Measurements from ENCODE around the gene PPM1L.
"Not testable (repeated sequence)": the region's sequence is repeated elsewhere in the genome, so short reads cannot be mapped to it uniquely, and the experiment has no call there.

PPM1L gene

DNA sequence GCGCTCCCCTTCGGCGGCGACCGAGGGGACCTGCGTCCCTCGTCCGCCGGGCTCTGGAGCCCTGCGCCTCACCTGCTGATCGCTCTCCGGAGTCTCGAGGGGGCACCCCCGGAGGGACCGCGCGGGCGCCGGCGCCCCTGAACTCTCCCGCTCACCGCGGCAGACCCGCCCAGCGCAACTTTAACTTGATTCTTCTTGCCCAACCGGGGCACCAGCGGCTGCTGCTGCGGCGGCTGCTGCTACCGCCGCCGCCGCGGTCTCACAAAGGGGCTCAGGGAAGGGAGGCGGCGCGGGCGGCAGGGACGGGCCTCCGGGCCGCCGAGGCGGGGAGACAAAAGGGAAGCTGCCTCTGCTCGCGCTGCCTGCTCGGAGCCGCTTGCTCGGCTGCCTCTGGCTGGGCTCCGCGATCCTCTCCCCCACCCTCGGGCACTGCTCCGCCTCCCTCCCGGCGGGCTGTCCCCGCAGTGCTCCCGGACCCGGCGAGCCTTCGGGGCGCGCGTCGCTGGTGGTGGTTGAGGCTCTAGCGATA, at the start of gene PPM1L:
TSS of gene PPM1L (plus strand) at position 456 of the 529 bp plus-strand sequence.
- DNase-seq = peak; percentile 53

GRCh38 chr3:160707187-160707794, 48.7 kb upstream of the PPM1L start:
- no peak for DNase-seq

DNA sequence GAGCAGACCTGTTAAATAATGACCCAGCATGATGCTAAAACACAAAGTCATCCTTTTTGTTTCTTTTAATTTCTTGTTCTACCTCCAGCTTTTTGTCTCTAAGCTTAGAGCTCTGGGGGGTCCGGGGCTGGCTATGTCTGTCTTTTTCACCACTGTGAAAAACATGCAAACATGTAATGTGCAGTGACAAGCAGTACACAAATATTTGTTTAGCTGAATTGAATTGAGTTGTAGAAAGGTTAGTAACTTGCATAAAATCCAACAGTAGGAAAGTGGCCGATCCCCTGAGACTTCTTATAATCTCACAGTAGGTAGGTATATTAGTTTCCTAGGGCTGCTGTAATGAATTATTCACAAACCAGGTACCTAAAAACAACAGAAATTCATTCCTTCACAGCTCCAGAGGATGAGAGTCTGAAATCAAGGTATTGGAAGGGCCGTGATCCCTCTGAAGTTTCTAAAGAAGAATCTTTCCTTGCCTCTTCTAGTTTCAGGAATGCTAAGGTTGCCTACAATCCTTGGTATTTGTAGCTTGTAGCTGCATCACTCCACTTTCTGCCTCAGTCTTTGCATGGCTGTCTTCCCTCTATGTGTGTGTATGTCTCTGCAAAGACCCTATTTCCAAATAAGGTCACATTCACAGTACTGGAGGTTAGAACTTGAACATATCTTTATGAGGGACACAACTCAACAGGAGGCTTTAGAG, 46.4 kb upstream of the PPM1L start:
- DNase-seq = no peak

- DNase-seq = not testable (repeated sequence)
Observed at GRCh38 chr3:160713144-160713543, 42.9 kb upstream of the PPM1L start.

GRCh38 chr3:160719710-160720109, 36.3 kb upstream of the PPM1L start:
- no peak for DNase-seq

DNA sequence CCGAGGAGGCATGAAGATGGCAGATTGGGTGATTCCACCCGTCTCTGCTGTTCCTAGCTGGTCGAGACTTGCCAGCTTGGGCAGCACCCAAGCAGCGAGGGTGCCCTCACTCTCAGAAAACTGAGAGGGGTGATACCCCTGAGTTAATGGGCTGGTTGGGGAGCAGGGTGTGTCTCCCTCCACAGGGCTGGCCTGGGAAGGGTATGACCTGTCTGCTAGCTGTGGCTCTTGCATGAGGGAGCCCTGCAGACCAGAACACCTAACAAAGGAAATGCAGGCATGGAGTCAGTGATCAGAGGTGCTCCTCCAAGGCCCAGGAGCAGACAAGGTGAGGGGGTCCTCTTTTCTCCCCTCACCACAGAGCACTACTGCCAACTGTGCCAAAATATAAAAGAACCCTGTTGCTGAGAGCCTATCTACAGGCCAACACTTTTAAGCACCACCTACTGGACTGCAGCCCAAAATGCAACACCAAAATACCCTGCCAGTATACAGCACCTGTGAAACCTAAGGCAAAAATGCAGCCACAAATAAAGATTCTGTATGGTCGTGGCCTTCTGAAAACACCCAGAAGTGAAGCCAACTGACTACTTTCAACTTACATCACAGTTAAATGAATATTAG, 35.8 kb upstream of the PPM1L start:
- no peak for DNase-seq

GRCh38 chr3:160722331-160722730, 33.7 kb upstream of the PPM1L start:
- no peak for DNase-seq

DNA sequence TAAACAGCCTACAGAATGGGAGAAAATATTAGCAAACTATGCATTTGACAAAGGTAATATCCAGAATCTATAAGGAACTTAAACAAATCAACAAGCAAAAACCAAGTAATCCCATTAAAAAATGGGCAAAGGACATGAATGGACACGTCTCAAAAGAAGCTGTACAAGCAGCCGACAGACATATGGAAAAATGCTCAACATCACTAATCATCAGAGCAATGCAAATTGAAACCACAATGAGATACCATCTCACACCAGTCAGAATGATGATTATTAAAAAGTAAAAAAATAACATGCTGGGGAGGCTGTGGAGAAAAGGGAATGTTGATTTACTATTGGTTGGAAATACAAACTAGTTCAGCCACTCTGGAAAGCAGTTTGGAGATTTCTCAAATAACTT, 30.7 kb upstream of the PPM1L start:
- DNase-seq = no peak

DNA sequence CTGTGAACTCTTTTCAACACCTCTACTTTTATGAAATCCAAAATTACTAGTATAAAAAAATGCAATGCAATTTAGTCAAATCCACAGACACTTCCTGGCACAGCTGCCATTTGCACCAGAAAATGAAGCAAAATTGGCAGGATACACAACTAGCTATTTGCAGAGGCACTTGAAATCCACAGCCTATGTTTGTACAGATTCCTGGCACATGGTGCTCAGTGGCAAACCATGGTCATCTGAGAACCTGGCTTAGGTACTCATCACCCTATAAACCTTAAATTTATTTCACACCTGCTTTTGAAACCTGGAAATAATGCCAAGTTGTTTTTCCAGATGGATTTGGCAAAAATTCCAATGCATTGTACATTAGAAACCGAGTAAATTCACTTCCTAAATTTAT, 20.2 kb upstream of the PPM1L start:
- no peak for DNase-seq

GRCh38 chr3:160738048-160738447, 18.0 kb upstream of the PPM1L start:
- no peak for DNase-seq

GRCh38 chr3:160739079-160739478, 17.0 kb upstream of the PPM1L start:
- DNase-seq = no peak

- no peak for DNase-seq
Observed at GRCh38 chr3:160746976-160747375, 9.1 kb upstream of the PPM1L start.

- no peak for DNase-seq
Observed at GRCh38 chr3:160747422-160747821, 8.6 kb upstream of the PPM1L start.

DNA sequence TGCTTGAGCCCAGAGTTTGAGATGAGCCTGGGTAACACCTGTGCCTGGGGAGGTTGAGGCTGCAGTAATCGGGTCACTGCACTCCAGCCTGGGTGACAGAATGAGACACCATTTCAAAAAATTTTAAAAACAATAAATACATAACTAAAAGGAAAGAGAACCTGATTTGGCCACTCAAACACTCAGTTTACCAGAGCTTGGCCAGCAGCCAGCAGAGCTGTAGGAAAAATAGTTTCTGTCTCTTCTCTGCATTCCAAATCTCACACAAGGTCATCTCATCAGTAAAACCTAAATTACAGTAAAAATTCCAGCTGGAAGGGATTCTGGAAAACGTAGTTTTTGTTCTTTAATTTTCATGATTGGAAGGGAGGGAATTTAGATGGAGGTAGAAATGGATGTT, 7.8 kb upstream of the PPM1L start:
- DNase-seq = no peak

GRCh38 chr3:160748787-160749186, 7.2 kb upstream of the PPM1L start:
- no peak for DNase-seq

GRCh38 chr3:160753953-160754352, 2.1 kb upstream of the PPM1L start:
- no peak for DNase-seq

DNA sequence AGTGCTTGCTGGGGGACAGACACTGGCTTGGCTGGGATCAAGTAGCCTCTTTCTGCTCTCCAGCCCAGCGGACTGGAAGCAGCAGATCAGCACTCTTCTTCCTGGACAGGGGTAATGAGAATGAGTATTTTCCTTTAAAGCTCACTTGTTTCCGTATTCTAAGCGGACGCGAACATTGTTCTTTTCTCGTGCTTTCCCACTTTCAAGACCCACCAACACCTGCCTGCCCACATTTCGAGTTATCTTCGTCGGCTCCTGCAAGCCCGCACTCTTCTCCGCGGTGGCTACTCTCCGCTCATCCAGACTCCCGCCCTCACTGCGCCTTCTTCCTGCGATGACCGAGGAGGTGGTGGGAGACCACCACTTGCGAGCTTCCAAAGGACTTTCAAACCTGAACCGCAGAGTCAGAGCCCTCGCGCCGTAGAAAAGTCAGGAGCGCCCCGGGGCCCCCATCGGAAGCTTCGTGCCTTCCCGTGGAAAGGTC, 1.6 kb upstream of the PPM1L start:
- DNase-seq = no peak

- DNase-seq = peak; percentile 88
Observed at GRCh38 chr3:160754855-160755747, 930 bp upstream of the PPM1L start.

GRCh38 chr3:160757233-160758106, 1.4 kb downstream of the PPM1L start:
- no peak for DNase-seq

DNA sequence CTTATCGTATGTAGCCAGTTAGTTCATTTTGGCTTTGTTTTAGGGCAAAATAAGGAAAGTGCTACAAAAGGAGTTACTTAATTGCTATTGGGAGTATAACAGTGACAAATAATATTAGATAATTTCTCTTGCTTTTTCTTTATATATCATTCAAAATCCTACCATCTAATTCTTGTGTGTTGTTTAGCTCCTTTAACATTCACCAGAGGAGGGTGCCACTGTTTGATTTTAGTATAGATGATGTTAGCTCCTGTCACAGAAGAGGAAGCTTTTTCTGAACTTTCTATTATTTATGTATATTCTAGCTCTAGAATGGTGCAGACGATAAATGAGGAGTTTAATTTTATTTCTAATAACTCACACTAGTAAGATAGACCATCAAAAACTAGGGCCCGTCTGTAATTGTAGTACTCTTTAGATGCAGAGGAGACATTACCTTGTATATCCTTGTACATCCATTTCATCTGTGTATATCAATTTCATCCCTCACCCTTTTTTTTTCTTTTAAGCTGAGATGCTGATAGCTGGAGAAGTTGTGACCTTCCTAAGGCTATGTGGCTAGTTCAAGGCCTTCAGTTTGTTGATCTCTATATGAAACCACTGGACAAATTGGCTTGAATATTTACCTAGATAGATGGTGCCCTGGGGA, 3.0 kb downstream of the PPM1L start:
- DNase-seq = no peak

GRCh38 chr3:160763073-160763472, 7.0 kb downstream of the PPM1L start:
- DNase-seq = no peak

All from stimulated activated CD4-positive, alpha-beta T cell treated with anti-CD3 and anti-CD28 coated beads, Interleukin-12 subunit alpha, Interleukin-12 subunit beta, amount 100 ng/mL, for 4 hours (primary cell).